Fibroblast of lung (primary cell): ENCODE measurements around the gene GPR137C. TPM values are rescaled to one million over a fixed set of nuclear protein-coding genes. Genes with fewer than 3 reads are reported as not detected.

Experiments used
- DNase-seq, 2 donors: peaks; one replicate each; pipeline versions ENCODE4 v3.0.0 to v3.0.0-alpha.2; 2010; ENCODE audit warnings: low read depth in 2 of 2
- H2AFZ ChIP-seq: 2 replicates; pipeline ENCODE4 v1.5.1; 2012; ENCODE audit warnings: low read length, control low read depth, inconsistent platforms
- H3K27ac ChIP-seq: 2 replicates; pipeline ENCODE4 v1.5.1; 2011; ENCODE audit warnings: low read length, control low read depth; ENCODE audit not compliant: insufficient read depth
- H3K27me3 ChIP-seq: 2 replicates; pipeline ENCODE4 v1.5.1; 2011; ENCODE audit warnings: mild to moderate bottlenecking, low read length; ENCODE audit not compliant: control insufficient read depth, insufficient read depth
- H3K36me3 ChIP-seq: 2 replicates; pipeline ENCODE4 v1.5.1; 2011; ENCODE audit warnings: low read length; ENCODE audit not compliant: control insufficient read depth, insufficient read depth
- H3K4me1 ChIP-seq: 2 replicates; pipeline ENCODE4 v1.5.1; 2011; ENCODE audit warnings: low read length; ENCODE audit not compliant: control insufficient read depth, insufficient read depth; ENCODE audit errors: extremely low read depth
- H3K4me2 ChIP-seq: 2 replicates; pipeline ENCODE4 v1.5.1; 2011; ENCODE audit warnings: low read length, control low read depth; ENCODE audit not compliant: insufficient read depth; ENCODE audit errors: extremely low read depth
- H3K4me3 ChIP-seq, 4 experiments: fragments of 200-600 bp in 1 of 4; sonication (generic) in 1 of 4; replicated peaks in 1 of 4; 2 replicates each; pipeline ENCODE4 v1.5.1; 2011 to 2016; ENCODE audit warnings: low read length in 4 of 4, low read depth in 3 of 4, mild to moderate bottlenecking in 3 of 4, control low read depth in 2 of 4, inconsistent platforms in 1 of 4, mixed read lengths in 1 of 4; ENCODE audit not compliant: insufficient read depth in 1 of 4; ENCODE audit errors: control extremely low read depth in 1 of 4
- H3K79me2 ChIP-seq: 2 replicates; pipeline ENCODE4 v1.5.1; 2012; ENCODE audit warnings: mild to moderate bottlenecking, low read length, inconsistent platforms; ENCODE audit not compliant: control insufficient read depth, insufficient read depth
- H3K9ac ChIP-seq: 2 replicates; pipeline ENCODE4 v1.5.1; 2011; ENCODE audit warnings: mild to moderate bottlenecking, low read length, control low read depth; ENCODE audit not compliant: insufficient read depth
- H3K9me3 ChIP-seq: 2 replicates; pipeline ENCODE4 v1.5.1; 2012; ENCODE audit warnings: low read depth, low read length; ENCODE audit not compliant: control insufficient read depth, insufficient read depth
- H4K20me1 ChIP-seq: 2 replicates; pipeline ENCODE4 v1.5.1; 2011; ENCODE audit warnings: low read length; ENCODE audit not compliant: control insufficient read depth, insufficient read depth; ENCODE audit errors: extremely low read depth
- EZH2 ChIP-seq: IDR thresholded peaks from 2 replicates; pipeline ENCODE4 v1.5.1; 2012; ENCODE audit warnings: low read length, control low read depth, mild to moderate bottlenecking; ENCODE audit errors: missing control alignments
- polyA plus RNA-seq, 2 donors: library from polyadenylated mRNA; depleted of rRNA in 1 of 2; stranded (reverse) in 1 of 2; unstranded in 1 of 2; fragments of >200 nt; gene quantifications; 2 replicates each; pipeline ENCODE4 v1.2.1, GENCODE V29; 2011 to 2012; ENCODE audit warnings: missing spikeins in 1 of 2
- total RNA-seq: library from RNA; depleted of rRNA; stranded (reverse); fragments of >200 nt; gene quantifications from 2 replicates; pipeline ENCODE4 v1.2.1, GENCODE V29; 2014
- TF ChIP-seq, protein P1 (sequence below), 2 donors: IDR thresholded peaks in 1 of 2; conservative IDR thresholded peaks in 1 of 2; 1 replicate in 1 of 2; 2 replicates in 1 of 2; pipeline ENCODE4 v1.5.1; 2011 to 2012; ENCODE audit warnings: low read length in 2 of 2, control low read depth in 1 of 2, inconsistent platforms in 1 of 2, low read depth in 1 of 2, mild to moderate bottlenecking in 1 of 2

The GPR137C gene
- total and polyA plus RNA-seq, 2 donors (not counting 1 experiment from before 2014, with no cell fraction given): 0.37 to 0.50 TPM

DNA sequence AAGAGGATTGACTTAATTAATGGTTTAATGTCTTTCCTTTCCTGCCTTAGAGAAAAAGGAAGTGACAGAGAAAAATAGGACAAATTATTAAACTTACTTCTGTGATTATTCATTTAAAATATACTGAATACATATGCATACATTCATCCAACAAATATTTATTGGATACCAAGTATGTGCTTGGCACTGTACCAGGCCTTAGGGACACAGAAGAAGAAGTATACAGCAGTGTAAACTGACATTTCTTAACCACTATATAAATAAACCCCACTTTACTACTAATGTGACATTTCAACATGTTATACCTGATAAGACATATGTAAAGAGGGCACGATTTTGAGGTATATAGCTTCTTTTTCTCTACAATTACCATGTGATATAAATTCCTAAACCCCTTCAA, 89.1 kb downstream of the GPR137C start:
- Histone ChIP-seq H3K36me3 (peaks cover 2% of the 10 kb centered on the region), H3K9ac (no peak overlapping the region), H4K20me1 (no peaks in the 10 kb centered on the region), H3K4me3 (no peak overlapping the region), H3K27me3 (no peaks in the 10 kb centered on the region), H2AFZ (no peak overlapping the region), H3K4me1 (no peaks in the 10 kb centered on the region), H3K79me2 (no peaks in the 10 kb centered on the region), H3K9me3 (no peaks in the 10 kb centered on the region), H3K4me2 (no peak overlapping the region), H3K27ac (no peak overlapping the region)
- no peak for TF ChIP-seq EZH2
- TF ChIP-seq, protein P1, sequence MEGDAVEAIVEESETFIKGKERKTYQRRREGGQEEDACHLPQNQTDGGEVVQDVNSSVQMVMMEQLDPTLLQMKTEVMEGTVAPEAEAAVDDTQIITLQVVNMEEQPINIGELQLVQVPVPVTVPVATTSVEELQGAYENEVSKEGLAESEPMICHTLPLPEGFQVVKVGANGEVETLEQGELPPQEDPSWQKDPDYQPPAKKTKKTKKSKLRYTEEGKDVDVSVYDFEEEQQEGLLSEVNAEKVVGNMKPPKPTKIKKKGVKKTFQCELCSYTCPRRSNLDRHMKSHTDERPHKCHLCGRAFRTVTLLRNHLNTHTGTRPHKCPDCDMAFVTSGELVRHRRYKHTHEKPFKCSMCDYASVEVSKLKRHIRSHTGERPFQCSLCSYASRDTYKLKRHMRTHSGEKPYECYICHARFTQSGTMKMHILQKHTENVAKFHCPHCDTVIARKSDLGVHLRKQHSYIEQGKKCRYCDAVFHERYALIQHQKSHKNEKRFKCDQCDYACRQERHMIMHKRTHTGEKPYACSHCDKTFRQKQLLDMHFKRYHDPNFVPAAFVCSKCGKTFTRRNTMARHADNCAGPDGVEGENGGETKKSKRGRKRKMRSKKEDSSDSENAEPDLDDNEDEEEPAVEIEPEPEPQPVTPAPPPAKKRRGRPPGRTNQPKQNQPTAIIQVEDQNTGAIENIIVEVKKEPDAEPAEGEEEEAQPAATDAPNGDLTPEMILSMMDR (conservative IDR thresholded peaks at IDR 0.05 in 1 of 2, IDR thresholded peaks at IDR 0.05 in 1 of 2; ENCODE audit: low read depth in 1 of 2, low read length in 2 of 2): no peak
- DNase-seq: no peak

DNA sequence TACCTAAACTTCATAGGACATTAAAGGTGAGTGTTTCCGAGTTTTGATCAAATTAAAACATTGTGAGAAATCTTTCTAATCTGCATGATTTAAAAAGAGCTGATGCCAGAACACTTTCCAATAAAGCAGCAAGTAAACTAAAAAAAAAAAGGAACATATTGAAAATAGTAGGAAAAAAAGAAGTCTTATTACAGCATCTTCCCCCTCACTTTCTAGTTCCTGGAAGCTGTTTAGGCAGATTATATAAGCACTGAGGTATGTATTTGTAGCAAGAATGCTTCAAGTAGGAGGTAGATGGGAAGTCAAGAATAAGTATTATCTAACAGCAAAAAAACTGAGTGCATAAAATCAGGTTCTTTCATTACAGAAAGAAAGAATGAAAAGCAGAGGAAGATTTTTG, 96.9 kb downstream of the GPR137C start:
- H3K79me2 ChIP-seq: no peaks in the 10 kb centered on the region
- TF ChIP-seq EZH2: no peak
- TF ChIP-seq, protein P1 (conservative IDR thresholded peaks at IDR 0.05 in 1 of 2, IDR thresholded peaks at IDR 0.05 in 1 of 2; ENCODE audit: low read depth in 1 of 2, low read length in 2 of 2): no peak
- no peak overlapping the region for H3K4me3 ChIP-seq
- H3K36me3 ChIP-seq: peaks cover 2% of the 10 kb centered on the region
- H3K4me2 ChIP-seq: no peak overlapping the region
- DNase-seq: no peak
- no peaks in the 10 kb centered on the region for H3K9me3 ChIP-seq
- H2AFZ ChIP-seq: no peak overlapping the region
- H4K20me1 ChIP-seq: no peaks in the 10 kb centered on the region
- no peak overlapping the region for H3K27ac ChIP-seq
- H3K27me3 ChIP-seq: no peaks in the 10 kb centered on the region
- H3K9ac ChIP-seq: no peak overlapping the region
- no peaks in the 10 kb centered on the region for H3K4me1 ChIP-seq

DNA sequence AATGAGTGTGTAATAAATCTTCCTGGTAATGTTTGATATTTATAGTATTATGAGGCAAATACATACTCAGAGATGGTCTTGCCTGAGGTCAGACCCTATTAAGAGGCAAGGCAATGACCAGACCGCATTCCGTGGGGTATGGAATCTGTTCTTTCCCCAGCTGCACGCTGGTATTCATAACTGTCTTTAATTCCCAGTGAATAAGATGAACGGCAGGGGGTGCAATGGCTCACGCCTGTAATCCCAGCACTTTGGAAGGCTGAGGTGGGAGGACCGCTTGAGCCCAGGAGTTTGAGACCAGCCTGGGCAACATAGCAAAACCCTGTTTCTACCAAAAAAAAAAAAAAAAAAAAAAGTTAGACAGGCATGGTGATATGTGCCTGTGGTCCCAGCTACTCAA, 98.1 kb downstream of the GPR137C start:
- Histone ChIP-seq H3K4me3 (no peak overlapping the region), H3K4me2 (no peak overlapping the region), H3K79me2 (no peaks in the 10 kb centered on the region), H2AFZ (no peak overlapping the region), H3K27me3 (no peaks in the 10 kb centered on the region), H3K9me3 (no peaks in the 10 kb centered on the region), H3K4me1 (no peaks in the 10 kb centered on the region), H3K9ac (no peak overlapping the region), H3K36me3 (peaks cover 2% of the 10 kb centered on the region), H4K20me1 (no peaks in the 10 kb centered on the region), H3K27ac (no peak overlapping the region)
- no peak for DNase-seq
- TF ChIP-seq, protein P1 (conservative IDR thresholded peaks at IDR 0.05 in 1 of 2, IDR thresholded peaks at IDR 0.05 in 1 of 2; ENCODE audit: low read depth in 1 of 2, low read length in 2 of 2): no peak
- no peak for TF ChIP-seq EZH2
